Neural cell (in vitro differentiated cells): ENCODE results near the gene HS6ST3. TPM values are rescaled to one million over a fixed set of nuclear protein-coding genes. Genes with fewer than 3 reads are reported as not detected.

Experiments used
- H2AFZ ChIP-seq: fragments of 200-600, 300-800 bp; sonication (generic), shearing (Covaris generic); 2 replicates; pipeline ENCODE4 v1.6.0; 2014; ENCODE audit warnings: low read depth, mild to moderate bottlenecking, antibody characterized with exemption, low read length, moderate library complexity
- H3F3A ChIP-seq: fragments of 200-600 bp; shearing (Covaris generic); 2 replicates; pipeline ENCODE4 v1.6.1; 2016; ENCODE audit warnings: mild to moderate bottlenecking, moderate library complexity, mixed read lengths, antibody characterized with exemption, low read length; ENCODE audit not compliant: insufficient read depth, poor library complexity, severe bottlenecking
- H3K27ac ChIP-seq: fragments of 200-600, 300-800 bp; sonication (generic), shearing (Covaris generic); 2 replicates; pipeline ENCODE4 v1.5.1; 2014; ENCODE audit warnings: mild to moderate bottlenecking, low read length, moderate library complexity
- H3K27me3 ChIP-seq: fragments of 300-800, 200-600 bp; sonication (generic), shearing (Covaris generic); 2 replicates; pipeline ENCODE4 v1.6.0; 2014; ENCODE audit warnings: mild to moderate bottlenecking, low read depth, low read length, moderate library complexity; ENCODE audit not compliant: insufficient read depth
- H3K36me3 ChIP-seq: fragments of 300-800, 200-600 bp; sonication (generic), shearing (Covaris generic); 2 replicates; pipeline ENCODE4 v1.5.1; 2014; ENCODE audit warnings: mild to moderate bottlenecking, antibody characterized with exemption, low read length, moderate library complexity; ENCODE audit not compliant: insufficient read depth
- H3K4me2 ChIP-seq: fragments of 300-800, 200-600 bp; sonication (generic), shearing (Covaris generic); 2 replicates; pipeline ENCODE4 v1.6.0; 2014; ENCODE audit warnings: mild to moderate bottlenecking, low read length
- H3K4me3 ChIP-seq: fragments of 300-800, 200-600 bp; sonication (generic), shearing (Covaris generic); 2 replicates; pipeline ENCODE4 v1.5.1; 2014; ENCODE audit warnings: mild to moderate bottlenecking, low read length, moderate library complexity
- H3K79me2 ChIP-seq: fragments of 200-600 bp; shearing (Covaris generic); replicated peaks from 2 replicates; pipeline ENCODE4 v1.6.0; 2014; ENCODE audit warnings: mild to moderate bottlenecking, low read length, moderate library complexity; ENCODE audit not compliant: insufficient read depth
- H3K9ac ChIP-seq: fragments of 300-800, 200-600 bp; sonication (generic), shearing (Covaris generic); 2 replicates; pipeline ENCODE4 v1.6.1; 2016; ENCODE audit warnings: mild to moderate bottlenecking, low read length, mixed read lengths
- H3K9me2 ChIP-seq: fragments of 200-600 bp; shearing (Covaris generic); 2 replicates; pipeline ENCODE4 v1.6.1; 2016; ENCODE audit warnings: mild to moderate bottlenecking, low read length, mixed read lengths; ENCODE audit not compliant: insufficient read depth
- H3K9me3 ChIP-seq: fragments of 200-600, 300-800 bp; sonication (generic), shearing (Covaris generic); 2 replicates; pipeline ENCODE4 v1.6.1; 2016; ENCODE audit warnings: mild to moderate bottlenecking, mixed run types, low read length, moderate library complexity, mixed read lengths
- H4K20me1 ChIP-seq: fragments of 200-600 bp; shearing (Covaris generic); 2 replicates; pipeline ENCODE4 v1.6.1; 2016; ENCODE audit warnings: mild to moderate bottlenecking, mixed run types; ENCODE audit not compliant: insufficient read depth
- CTCF ChIP-seq: fragments of 450-650 bp; IDR thresholded peaks from 2 replicates; pipeline ENCODE4 v1.5.1; 2014; ENCODE audit warnings: antibody characterized with exemption, mild to moderate bottlenecking, moderate library complexity; ENCODE audit not compliant: poor library complexity, severe bottlenecking
- EP300 ChIP-seq: fragments of 450-650 bp; conservative IDR thresholded peaks from 2 replicates; pipeline ENCODE4 v1.6.1; 2014; ENCODE audit warnings: antibody characterized with exemption, mild to moderate bottlenecking, moderate library complexity; ENCODE audit not compliant: poor library complexity, severe bottlenecking
- EZH2 ChIP-seq: fragments of 200-600, 300-800 bp; shearing (Covaris generic), sonication (generic); IDR thresholded peaks from 2 replicates; pipeline ENCODE4 v1.6.1; 2014; ENCODE audit warnings: antibody characterized with exemption, low read length, borderline replicate concordance, mild to moderate bottlenecking; ENCODE audit not compliant: insufficient read depth, poor library complexity, severe bottlenecking
- MXI1 ChIP-seq: fragments of 450-650 bp; conservative IDR thresholded peaks from 2 replicates; pipeline ENCODE4 v1.6.1; 2014; ENCODE audit warnings: antibody characterized with exemption, mild to moderate bottlenecking; ENCODE audit not compliant: poor library complexity, severe bottlenecking
- POLR2AphosphoS5 ChIP-seq: IDR thresholded peaks from 2 replicates; pipeline ENCODE4 v1.6.1; 2012
- RAD21 ChIP-seq: fragments of 450-650 bp; conservative IDR thresholded peaks from 2 replicates; pipeline ENCODE4 v1.6.1; 2014; ENCODE audit warnings: antibody characterized with exemption, mild to moderate bottlenecking, moderate library complexity
- SMC3 ChIP-seq: fragments of 450-650 bp; conservative IDR thresholded peaks from 2 replicates; pipeline ENCODE4 v1.6.1; 2014; ENCODE audit warnings: antibody characterized with exemption, mild to moderate bottlenecking, moderate library complexity; ENCODE audit not compliant: poor library complexity
- TAF1 ChIP-seq: IDR thresholded peaks from 2 replicates; pipeline ENCODE4 v1.6.1; 2012; ENCODE audit warnings: low read depth
- polyA plus RNA-seq: library from polyadenylated mRNA; depleted of rRNA; stranded (reverse); fragments of >200 nt; gene quantifications from 2 replicates; pipeline ENCODE4 v1.2.3, GENCODE V29; 2014
- TF ChIP-seq, protein P1 (sequence below): IDR thresholded peaks from 2 replicates; pipeline ENCODE4 v1.6.1; 2012; ENCODE audit warnings: borderline replicate concordance

The HS6ST3 gene
- polyA plus RNA-seq, 1 donor from 2014 or later, result 10.9 TPM

DNA sequence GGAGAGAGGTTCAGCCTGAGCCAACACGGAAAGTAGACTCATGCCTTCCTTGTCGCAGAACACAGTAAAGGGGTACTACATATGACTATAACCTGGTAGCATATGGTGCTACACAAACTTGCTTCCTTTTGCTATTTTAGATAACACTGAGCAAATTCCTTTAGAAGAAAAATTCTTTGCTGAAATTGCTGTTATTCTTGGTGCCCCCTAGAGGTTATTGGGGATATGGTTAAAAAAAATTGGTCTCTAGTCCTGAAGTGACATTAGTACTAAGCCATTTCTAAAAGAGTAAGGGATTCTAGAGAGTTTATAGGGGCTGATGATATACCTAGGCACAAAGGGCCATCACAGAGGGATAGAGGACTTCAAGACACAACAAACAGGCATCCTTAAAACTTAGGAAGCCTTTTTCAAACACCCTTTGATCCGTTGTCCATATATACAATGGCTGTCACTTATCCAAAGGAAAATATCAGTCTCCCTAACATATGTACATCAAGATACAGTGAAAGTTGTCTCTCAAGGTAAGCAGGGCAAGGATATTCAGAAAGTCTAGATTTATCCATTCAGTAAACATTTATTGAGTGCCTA is 13.9 kb upstream of the HS6ST3 start:
- H3K4me2 ChIP-seq, result no peak overlapping the region
- no peaks in the 10 kb centered on the region for H3K36me3 ChIP-seq
- H3F3A ChIP-seq, result no peaks in the 10 kb centered on the region
- no peaks in the 10 kb centered on the region for H4K20me1 ChIP-seq
- no peak overlapping the region for H3K27ac ChIP-seq
- no peak overlapping the region for H2AFZ ChIP-seq
- no peak overlapping the region for H3K4me3 ChIP-seq
- no peaks in the 10 kb centered on the region for H3K79me2 ChIP-seq
- no peaks in the 10 kb centered on the region for H3K9me3 ChIP-seq
- TF ChIP-seq SMC3 (no peak), TAF1 (no peak), POLR2AphosphoS5 (no peak), EZH2 (no peak), EP300 (no peak), RAD21 (no peak), MXI1 (no peak), CTCF (no peak)
- TF ChIP-seq, protein P1, sequence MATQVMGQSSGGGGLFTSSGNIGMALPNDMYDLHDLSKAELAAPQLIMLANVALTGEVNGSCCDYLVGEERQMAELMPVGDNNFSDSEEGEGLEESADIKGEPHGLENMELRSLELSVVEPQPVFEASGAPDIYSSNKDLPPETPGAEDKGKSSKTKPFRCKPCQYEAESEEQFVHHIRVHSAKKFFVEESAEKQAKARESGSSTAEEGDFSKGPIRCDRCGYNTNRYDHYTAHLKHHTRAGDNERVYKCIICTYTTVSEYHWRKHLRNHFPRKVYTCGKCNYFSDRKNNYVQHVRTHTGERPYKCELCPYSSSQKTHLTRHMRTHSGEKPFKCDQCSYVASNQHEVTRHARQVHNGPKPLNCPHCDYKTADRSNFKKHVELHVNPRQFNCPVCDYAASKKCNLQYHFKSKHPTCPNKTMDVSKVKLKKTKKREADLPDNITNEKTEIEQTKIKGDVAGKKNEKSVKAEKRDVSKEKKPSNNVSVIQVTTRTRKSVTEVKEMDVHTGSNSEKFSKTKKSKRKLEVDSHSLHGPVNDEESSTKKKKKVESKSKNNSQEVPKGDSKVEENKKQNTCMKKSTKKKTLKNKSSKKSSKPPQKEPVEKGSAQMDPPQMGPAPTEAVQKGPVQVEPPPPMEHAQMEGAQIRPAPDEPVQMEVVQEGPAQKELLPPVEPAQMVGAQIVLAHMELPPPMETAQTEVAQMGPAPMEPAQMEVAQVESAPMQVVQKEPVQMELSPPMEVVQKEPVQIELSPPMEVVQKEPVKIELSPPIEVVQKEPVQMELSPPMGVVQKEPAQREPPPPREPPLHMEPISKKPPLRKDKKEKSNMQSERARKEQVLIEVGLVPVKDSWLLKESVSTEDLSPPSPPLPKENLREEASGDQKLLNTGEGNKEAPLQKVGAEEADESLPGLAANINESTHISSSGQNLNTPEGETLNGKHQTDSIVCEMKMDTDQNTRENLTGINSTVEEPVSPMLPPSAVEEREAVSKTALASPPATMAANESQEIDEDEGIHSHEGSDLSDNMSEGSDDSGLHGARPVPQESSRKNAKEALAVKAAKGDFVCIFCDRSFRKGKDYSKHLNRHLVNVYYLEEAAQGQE, result no peak
- H3K27me3 ChIP-seq, result no peaks in the 10 kb centered on the region
- no peaks in the 10 kb centered on the region for H3K9me2 ChIP-seq
- no peak overlapping the region for H3K9ac ChIP-seq

GRCh38 chr13:96080676-96081075 is 9.2 kb upstream of the HS6ST3 start:
- Histone ChIP-seq H3K9ac (no peak overlapping the region), H3K4me2 (no peak overlapping the region), H3F3A (no peaks in the 10 kb centered on the region), H3K9me2 (no peaks in the 10 kb centered on the region), H3K9me3 (no peaks in the 10 kb centered on the region), H3K4me3 (no peak overlapping the region), H2AFZ (no peak overlapping the region), H3K27ac (no peak overlapping the region), H4K20me1 (no peaks in the 10 kb centered on the region), H3K36me3 (no peaks in the 10 kb centered on the region), H3K27me3 (no peaks in the 10 kb centered on the region), H3K79me2 (no peaks in the 10 kb centered on the region)
- TF ChIP-seq POLR2AphosphoS5, result no peak
- TF ChIP-seq, protein P1, result no peak
- TF ChIP-seq EP300, result no peak
- TF ChIP-seq CTCF, result no peak
- no peak for TF ChIP-seq RAD21
- TF ChIP-seq MXI1, result no peak
- TF ChIP-seq TAF1, result no peak
- no peak for TF ChIP-seq EZH2
- TF ChIP-seq SMC3, result no peak
